ENCODE measurements around the gene FAM168A. TPM values are rescaled to one million over a fixed set of nuclear protein-coding genes. Genes with fewer than 3 reads are reported as not detected.

The FAM168A gene
- total and polyA plus RNA-seq, 9 of the 15 experiments (the other 6 are each of a cell fraction or from before 2014, with no cell fraction given) = 0.44 to 7.2 (median 2.9) TPM

DNA sequence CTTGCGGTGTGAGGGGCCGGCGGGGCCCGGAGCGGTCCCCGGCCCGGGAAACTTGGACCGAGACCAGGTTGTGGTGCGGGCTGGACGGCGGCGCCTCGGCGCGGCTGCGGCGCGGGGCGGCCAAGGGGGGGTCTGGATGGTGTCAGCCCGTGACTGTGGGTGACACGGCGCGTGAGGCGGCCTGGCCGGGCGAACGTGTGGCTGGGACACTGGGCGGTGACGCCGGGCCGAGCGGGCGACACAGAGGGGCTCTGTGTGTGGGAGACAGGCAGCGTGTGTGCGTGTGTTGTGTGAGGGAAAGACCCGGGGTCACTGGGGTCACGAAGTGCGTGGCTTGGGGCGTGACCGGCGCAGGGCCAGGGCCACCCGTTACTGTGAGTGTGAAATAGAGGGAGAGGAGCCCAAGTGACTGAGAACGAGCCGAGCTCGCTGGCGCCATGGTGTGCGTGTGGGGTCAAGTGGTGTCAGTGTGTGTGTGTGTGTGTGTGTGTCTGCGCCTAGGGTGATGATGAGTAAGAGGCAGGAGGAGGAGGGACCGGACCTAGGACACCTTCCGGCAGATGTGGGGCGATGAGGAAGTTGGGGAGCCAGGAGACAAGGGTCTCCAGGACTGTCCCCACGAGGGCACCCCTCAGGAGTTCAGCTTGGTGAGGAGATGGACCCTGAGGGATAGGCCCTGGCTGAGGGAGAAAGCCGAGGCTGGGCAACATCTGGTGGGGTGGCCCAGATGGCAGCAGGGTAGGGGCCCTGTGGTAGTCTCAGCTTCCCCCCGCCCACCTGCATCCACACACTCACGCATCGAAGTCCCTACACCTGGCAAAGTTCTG is 220.9 kb downstream of the FAM168A start (continued):
- TF ChIP-seq, protein P1, sequence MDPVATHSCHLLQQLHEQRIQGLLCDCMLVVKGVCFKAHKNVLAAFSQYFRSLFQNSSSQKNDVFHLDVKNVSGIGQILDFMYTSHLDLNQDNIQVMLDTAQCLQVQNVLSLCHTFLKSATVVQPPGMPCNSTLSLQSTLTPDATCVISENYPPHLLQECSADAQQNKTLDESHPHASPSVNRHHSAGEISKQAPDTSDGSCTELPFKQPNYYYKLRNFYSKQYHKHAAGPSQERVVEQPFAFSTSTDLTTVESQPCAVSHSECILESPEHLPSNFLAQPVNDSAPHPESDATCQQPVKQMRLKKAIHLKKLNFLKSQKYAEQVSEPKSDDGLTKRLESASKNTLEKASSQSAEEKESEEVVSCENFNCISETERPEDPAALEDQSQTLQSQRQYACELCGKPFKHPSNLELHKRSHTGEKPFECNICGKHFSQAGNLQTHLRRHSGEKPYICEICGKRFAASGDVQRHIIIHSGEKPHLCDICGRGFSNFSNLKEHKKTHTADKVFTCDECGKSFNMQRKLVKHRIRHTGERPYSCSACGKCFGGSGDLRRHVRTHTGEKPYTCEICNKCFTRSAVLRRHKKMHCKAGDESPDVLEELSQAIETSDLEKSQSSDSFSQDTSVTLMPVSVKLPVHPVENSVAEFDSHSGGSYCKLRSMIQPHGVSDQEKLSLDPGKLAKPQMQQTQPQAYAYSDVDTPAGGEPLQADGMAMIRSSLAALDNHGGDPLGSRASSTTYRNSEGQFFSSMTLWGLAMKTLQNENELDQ (CRISPR knock-in tag; IDR thresholded peaks at IDR 0.05; ENCODE audit: borderline replicate concordance) = no peak
- TF ChIP-seq ZNF655 (CRISPR knock-in tag; IDR thresholded peaks at IDR 0.05) (no peak), HEY1 (CRISPR knock-in tag; IDR thresholded peaks at IDR 0.05; ENCODE audit: borderline replicate concordance) (no peak), ILF3 (IDR thresholded peaks at IDR 0.05; ENCODE audit: borderline replicate concordance) (no peak), NR3C1 (CRISPR knock-in tag; IDR thresholded peaks at IDR 0.05) (no peak), ARID2 (IDR thresholded peaks at IDR 0.05) (no peak), PHF8 (IDR thresholded peaks at IDR 0.05; ENCODE audit: borderline replicate concordance, low read length) (peak; percentile 26; the same call in 1 of the 2 replicates), CCAR2 (IDR thresholded peaks at IDR 0.05; ENCODE audit: low read depth, low read length) (no peak), CHD4 (IDR thresholded peaks at IDR 0.05; ENCODE audit: insufficient read depth, insufficient replicate concordance, low read depth, low read length, poor library complexity, severe bottlenecking) (no peak), ZBTB12 (CRISPR knock-in tag; IDR thresholded peaks at IDR 0.05) (no peak), ZNF184 (CRISPR knock-in tag; IDR thresholded peaks at IDR 0.05) (no peak), SREBF2 (CRISPR knock-in tag; IDR thresholded peaks at IDR 0.05) (no peak), TFAP4 (CRISPR knock-in tag; IDR thresholded peaks at IDR 0.05; ENCODE audit: borderline replicate concordance) (peak; percentile 64; the same call in 1 of the 2 replicates), HMGN3 (IDR thresholded peaks at IDR 0.05; ENCODE audit: borderline replicate concordance, extremely low read depth, insufficient read length, low read depth, low read length) (peak; percentile 3), RBM34 (IDR thresholded peaks at IDR 0.05; ENCODE audit: borderline replicate concordance, insufficient read depth, low read length) (no peak), EP400 (IDR thresholded peaks at IDR 0.05) (peak; percentile 67; the same call in 1 of the 2 replicates), FOXA1 (IDR thresholded peaks at IDR 0.05; ENCODE audit: borderline replicate concordance) (no peak)
- TF ChIP-seq, protein P2, sequence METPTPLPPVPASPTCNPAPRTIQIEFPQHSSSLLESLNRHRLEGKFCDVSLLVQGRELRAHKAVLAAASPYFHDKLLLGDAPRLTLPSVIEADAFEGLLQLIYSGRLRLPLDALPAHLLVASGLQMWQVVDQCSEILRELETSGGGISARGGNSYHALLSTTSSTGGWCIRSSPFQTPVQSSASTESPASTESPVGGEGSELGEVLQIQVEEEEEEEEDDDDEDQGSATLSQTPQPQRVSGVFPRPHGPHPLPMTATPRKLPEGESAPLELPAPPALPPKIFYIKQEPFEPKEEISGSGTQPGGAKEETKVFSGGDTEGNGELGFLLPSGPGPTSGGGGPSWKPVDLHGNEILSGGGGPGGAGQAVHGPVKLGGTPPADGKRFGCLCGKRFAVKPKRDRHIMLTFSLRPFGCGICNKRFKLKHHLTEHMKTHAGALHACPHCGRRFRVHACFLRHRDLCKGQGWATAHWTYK (CRISPR knock-in tag; IDR thresholded peaks at IDR 0.05) = peak; percentile 63; the same call in 1 of the 2 replicates
